GM23248 (cell line): ENCODE measurements around the gene ADM.

Source experiments
- EZH2 ChIP-seq: fragments of 200-600 bp; sonication (generic); IDR thresholded peaks from 2 replicates; pipeline ENCODE4 v1.6.1; 2018; ENCODE audit warnings: antibody characterized with exemption, mild to moderate bottlenecking; ENCODE audit not compliant: insufficient read depth, poor library complexity, severe bottlenecking
- EZH2phosphoT487 ChIP-seq: fragments of 200-600 bp; sonication (generic); IDR thresholded peaks from 2 replicates; pipeline ENCODE4 v1.6.1; 2018; ENCODE audit warnings: antibody characterized with exemption, moderate library complexity, mild to moderate bottlenecking, low read depth; ENCODE audit not compliant: insufficient read depth

- TF ChIP-seq EZH2 (no peak), EZH2phosphoT487 (no peak)
These were observed 12.4 kb downstream of the ADM start for GRCh38 chr11:10317151-10317755.
